ENCODE measurements around the gene APOBEC3H. TPM values are rescaled to one million over a fixed set of nuclear protein-coding genes. Genes with fewer than 3 reads are reported as not detected.

The APOBEC3H gene
- total and polyA plus RNA-seq, 12 donors, result 0.15 to 8.6 (median 0.52) TPM; not detected in 3

DNA sequence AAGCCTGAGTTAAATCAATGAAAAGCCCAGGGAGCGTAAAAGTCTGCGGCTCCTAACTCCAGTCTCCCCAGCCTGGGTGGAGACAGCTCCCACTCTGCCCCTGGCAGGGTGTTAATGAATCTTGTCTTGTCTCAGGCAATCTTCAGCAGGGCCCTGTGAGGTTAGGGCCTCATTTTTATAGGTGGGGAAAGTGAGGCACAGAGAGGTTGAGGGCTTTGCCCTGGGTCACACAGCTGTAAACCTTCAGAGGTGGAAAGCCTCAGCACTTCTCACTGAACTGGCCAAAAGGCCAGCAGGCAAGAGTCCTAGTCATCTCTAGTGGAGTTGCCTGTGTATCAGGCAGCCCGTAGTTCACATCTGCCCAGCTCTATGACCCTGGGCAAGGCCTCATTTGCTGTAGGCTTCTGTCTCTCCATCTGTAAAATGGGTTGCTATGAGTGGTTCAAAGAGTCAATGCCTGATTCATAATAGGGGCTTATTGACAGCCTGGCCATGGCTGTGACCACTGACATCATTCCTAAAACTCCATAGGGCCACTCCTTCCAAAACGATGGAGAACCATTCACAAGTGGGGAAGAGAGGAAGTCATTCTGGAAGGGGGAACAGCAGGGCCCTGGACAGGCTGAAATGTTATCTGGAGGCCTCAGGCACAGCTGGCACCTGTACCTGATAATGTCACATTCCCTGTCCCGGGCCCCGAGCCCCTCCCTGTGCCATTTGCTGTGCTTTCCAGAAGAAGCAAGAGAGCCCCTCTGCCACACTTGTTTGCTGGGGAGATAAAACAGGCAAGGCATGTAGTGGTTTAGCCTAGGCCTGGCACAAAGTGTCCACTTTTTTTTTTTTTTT is 49.4 kb downstream of the APOBEC3H start:
- intact Hi-C loops (cut with DNase I), result no loop called here
- no peaks in the 10 kb centered on the region for H3K9me3 ChIP-seq (replicated peaks in 1 of 3)
- WGBS, 4 donors, result 60 to 70% (median 67%) methylated on average over 6 of the region's 6 CpGs
- peak overlapping the region in 1 of 4 donors; percentile 97 for H3K4me3 ChIP-seq
- H3K4me1 ChIP-seq (replicated peaks in 1 of 2), result peaks cover 20 to 35% of the 10 kb centered on the region in 2 donors
- TF ChIP-seq CTCF (IDR thresholded peaks at IDR 0.05) (no peak), POLR2A (IDR thresholded peaks at IDR 0.05) (no peak)
- peak overlapping the region; percentile 63 to 93 (median 80) for H3K27ac ChIP-seq
- no peaks in the 10 kb centered on the region for H3K36me3 ChIP-seq (replicated peaks in 1 of 2)
- H3K27me3 ChIP-seq, result no peaks in the 10 kb centered on the region
- DNase-seq, result no peak

DNA sequence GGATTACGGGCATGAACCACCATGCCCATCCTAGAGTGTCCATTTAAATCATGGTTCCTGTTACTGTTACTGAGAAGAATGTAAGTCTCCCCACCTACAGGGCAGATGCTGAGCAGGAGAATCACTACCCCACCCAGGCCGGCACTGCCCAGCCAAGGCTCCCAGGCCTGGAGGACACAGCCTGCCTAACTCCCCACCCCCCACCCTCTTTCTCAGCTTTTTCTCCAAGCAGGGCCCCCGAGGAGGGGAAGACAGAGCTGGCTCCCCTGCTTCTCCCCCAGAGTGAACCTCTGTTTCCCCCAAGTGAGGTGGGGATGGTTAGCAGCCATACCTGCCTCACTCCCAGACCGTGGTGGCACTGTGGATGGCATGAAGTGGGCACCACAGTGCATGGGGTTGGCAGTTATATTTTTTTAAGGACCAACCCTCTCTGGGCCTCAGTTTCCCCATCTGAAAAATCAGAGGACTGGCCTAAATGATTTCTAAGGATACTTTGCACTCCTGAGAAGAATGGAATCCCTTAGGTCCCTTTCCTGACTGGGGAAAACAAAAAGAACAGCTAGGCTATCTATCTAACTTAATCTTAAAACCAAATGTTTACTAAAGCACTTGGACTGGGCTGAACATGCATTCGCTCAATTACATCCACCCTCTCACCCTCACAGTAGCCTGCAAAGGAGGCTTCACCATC is 50.4 kb downstream of the APOBEC3H start:
- Histone ChIP-seq H3K4me3 (no peak overlapping the region), H3K27me3 (no peaks in the 10 kb centered on the region), H3K27ac (peak overlapping the region in 2 of 5 donors; percentile 79 to 93), H3K4me1 (replicated peaks in 1 of 2) (peaks cover 25 to 42% of the 10 kb centered on the region in 2 donors), H3K9me3 (replicated peaks in 1 of 3) (no peaks in the 10 kb centered on the region), H3K36me3 (replicated peaks in 1 of 2) (no peaks in the 10 kb centered on the region)
- intact Hi-C loops (cut with DNase I), result no loop called here
- DNase-seq, result no peak
- TF ChIP-seq POLR2A (IDR thresholded peaks at IDR 0.05) (no peak), CTCF (IDR thresholded peaks at IDR 0.05) (no peak)
- WGBS, 4 donors, result 81 to 88% (median 86%) methylated on average over 3 to 5 of the region's 5 CpGs

GRCh38 chr22:39148026-39148726 is 51.1 kb downstream of the APOBEC3H start:
- Histone ChIP-seq H3K9me3 (replicated peaks in 1 of 3) (no peaks in the 10 kb centered on the region), H3K4me3 (no peak overlapping the region), H3K4me1 (replicated peaks in 1 of 2) (peaks cover 25 to 47% of the 10 kb centered on the region in 2 donors), H3K27ac (peak overlapping the region in 2 of 5 donors; percentile 79 to 93), H3K36me3 (replicated peaks in 1 of 2) (no peaks in the 10 kb centered on the region), H3K27me3 (no peaks in the 10 kb centered on the region)
- peak in 1 of 7 donors; percentile 24 for DNase-seq
- 80 to 87% (median 83%) methylated on average over 7 to 16 of the region's 16 CpGs for WGBS, 4 donors
- TF ChIP-seq POLR2A (IDR thresholded peaks at IDR 0.05) (no peak), CTCF (IDR thresholded peaks at IDR 0.05) (no peak)
- intact Hi-C loops (cut with DNase I), result no loop called here

Data from adrenal gland (tissue), 12 donors.